ENCODE measurements around the gene MBNL2. TPM values are rescaled to one million over a fixed set of nuclear protein-coding genes. Genes with fewer than 3 reads are reported as not detected.

MBNL2 gene, protein sequence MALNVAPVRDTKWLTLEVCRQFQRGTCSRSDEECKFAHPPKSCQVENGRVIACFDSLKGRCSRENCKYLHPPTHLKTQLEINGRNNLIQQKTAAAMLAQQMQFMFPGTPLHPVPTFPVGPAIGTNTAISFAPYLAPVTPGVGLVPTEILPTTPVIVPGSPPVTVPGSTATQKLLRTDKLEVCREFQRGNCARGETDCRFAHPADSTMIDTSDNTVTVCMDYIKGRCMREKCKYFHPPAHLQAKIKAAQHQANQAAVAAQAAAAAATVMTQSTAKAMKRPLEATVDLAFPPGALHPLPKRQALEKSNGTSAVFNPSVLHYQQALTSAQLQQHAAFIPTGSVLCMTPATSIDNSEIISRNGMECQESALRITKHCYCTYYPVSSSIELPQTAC
- 32.9 and 34.6 TPM in 2 replicates for total RNA-seq (2013; cell fraction: nucleolus; rRNA removed)
- total RNA-seq (2014; rRNA removed) (7.0 TPM in 2 replicates), total RNA-seq (2014; rRNA removed; fragmentation: Illumina TruSeq; extraction: Trizol) (6.3 and 7.7 TPM in 2 replicates), total RNA-seq (2021) (6.6 and 7.6 TPM in 2 replicates), polyA plus RNA-seq (2011; rRNA removed) (6.4 and 7.6 TPM in 2 replicates), polyA plus RNA-seq (2014; fragmentation: Illumina TruSeq; extraction: Trizol) (5.0 and 5.6 TPM in 2 replicates), polyA plus RNA-seq (2014; fragmentation: Nextera tagmentation; extraction: Ambion mirVana) (1 to 10 TPM; 1.6 to 2.1 TPM), polyA plus RNA-seq (2014; rRNA removed) (1.7 and 2.9 TPM in 2 replicates), polyA plus RNA-seq (2016; fragmentation: Nextera tagmentation; extraction: Ambion mirVana) (1 to 10 TPM; 9.6 to 9.7 TPM), polyA minus RNA-seq (2011; rRNA and poly(A)+ RNA removed) (19.7 and 30.4 TPM in 2 replicates), Bru-seq, nascent RNA (percentile 73 among the genes with signal in this experiment), BruChase-seq, experiment 1, labeled RNA remaining after a 6-hour chase (percentile 55 among the genes with signal in this experiment), BruChase-seq, experiment 2, labeled RNA remaining after a 2-hour chase (percentile 60 among the genes with signal in this experiment)
- 2.8 TPM for polyA plus RNA-seq (2011; ENCODE audit: low read depth)
- polyA plus RNA-seq (2011; cell fraction: cytosol; rRNA removed), result 4.7 and 7.0 TPM in 2 replicates
- polyA plus RNA-seq (2011; cell fraction: nucleus; rRNA removed), result 5.3 and 5.7 TPM in 2 replicates
- polyA plus RNA-seq (2012), result 5.3 TPM in 2 replicates
- 6.4 and 10.2 TPM in 2 replicates for polyA minus RNA-seq (2011; cell fraction: cytosol; rRNA and poly(A)+ RNA removed)
- polyA minus RNA-seq (2011; cell fraction: nucleus; rRNA and poly(A)+ RNA removed), result 7.4 and 10.0 TPM in 2 replicates
- long read RNA-seq, experiment 1, full-length matches to known transcripts, result 1 of 3 reads
- long read RNA-seq, experiment 1, partial matches to known transcripts, result 0 of 3 reads
- long read RNA-seq, experiment 1, other reads (novel, unspliced or antisense), result 2 of 3 reads
- long read RNA-seq, experiment 2, full-length matches to known transcripts, result 8 of 21 reads
- long read RNA-seq, experiment 2, partial matches to known transcripts, result 3 of 21 reads
- long read RNA-seq, experiment 2, other reads (novel, unspliced or antisense), result 10 of 21 reads

DNA sequence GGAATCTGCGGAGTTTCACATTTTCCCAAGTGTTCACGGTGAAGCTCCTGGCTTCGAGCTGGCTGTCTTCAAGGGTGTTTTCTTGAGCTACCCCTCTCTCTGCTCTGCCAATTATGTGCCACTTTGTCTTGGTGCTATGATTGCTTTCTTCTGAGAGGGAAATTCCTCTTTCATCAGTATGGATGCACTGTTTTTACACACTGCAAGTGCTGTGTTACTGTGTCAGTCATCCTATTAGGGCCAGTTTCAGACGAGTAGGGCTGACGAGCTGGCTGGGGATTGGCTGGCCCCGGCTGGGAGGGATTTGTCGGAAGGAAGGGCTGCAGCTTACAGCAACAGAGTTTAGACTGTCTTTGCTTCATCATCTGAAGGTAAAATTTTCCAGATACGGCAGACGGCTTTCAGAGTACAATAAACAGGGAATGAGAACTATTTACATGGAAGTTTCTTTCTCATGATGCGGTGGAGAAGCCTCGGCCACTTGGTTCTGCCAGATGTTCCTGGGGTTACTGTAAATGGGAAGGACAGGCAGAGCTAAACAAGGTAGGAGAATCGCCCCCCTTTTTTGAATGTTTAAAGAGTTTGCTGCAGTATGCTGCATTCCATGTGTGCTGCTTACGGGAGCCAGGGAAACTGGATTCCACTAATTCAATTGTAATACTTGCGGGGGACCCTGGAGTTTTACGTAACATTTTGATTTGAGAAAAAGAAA, at the start of gene MBNL2:
Gene MBNL2 (plus strand): TSS at position 345 of the 712 bp plus-strand sequence. CDS start 53,903 bp downstream, outside the sequence.
- POLR2A ChIA-PET, result interaction anchor here (0.6 to 4.7 kb wide), 7 partner anchors 7 to 238 kb away, joined by 3 to 37 read pairs (median 4); partner anchors contain the start of gene RAP2A
- H3K36me3 ChIP-seq (ENCODE audit: control insufficient read depth in 2 of 2, insufficient read depth in 2 of 2, low read length in 1 of 2), result no peaks in the 10 kb centered on the region
- in situ Hi-C loops (cut with MboI), result no loop called here
- TF ChIP-seq NBN (IDR thresholded peaks at IDR 0.05) (0 out of 2 replicates have a peak, but pooled peaks have one; percentile 17), CREB1 (IDR thresholded peaks at IDR 0.05; ENCODE audit: low read depth) (peak; percentile 85), PAX8 (IDR thresholded peaks at IDR 0.05) (no peak), POLR2AphosphoS5 (IDR thresholded peaks at IDR 0.05; ENCODE audit: low read length) (peak; percentile 37; the same call in 1 of the 2 replicates), RFX5 (IDR thresholded peaks at IDR 0.05; ENCODE audit: low read depth, low read length) (peak; percentile 94), CHD2 (IDR thresholded peaks at IDR 0.05; ENCODE audit: borderline replicate concordance, low read depth, low read length) (peak; percentile 22; the same call in 1 of the 2 replicates), CBX5 (IDR thresholded peaks at IDR 0.05; ENCODE audit: low read depth) (no peak), CREM (IDR thresholded peaks at IDR 0.05; ENCODE audit: low read depth) (peak; percentile 65; the same call in 1 of the 2 replicates), NFYB (IDR thresholded peaks at IDR 0.05; ENCODE audit: insufficient read depth, low read depth, low read length) (peak; percentile 76), EP300 (IDR thresholded peaks at IDR 0.05; ENCODE audit: borderline replicate concordance in 1 of 2, control insufficient read depth in 1 of 2, low read depth in 2 of 2, low read length in 2 of 2) (0 out of 4 replicates have a peak, but pooled peaks of 1 of the 2 experiments have one; percentile 15), IKZF2 (IDR thresholded peaks at IDR 0.05) (peak in 1 of 2 experiments; percentile 42; a peak in 1 of 4 replicates), IKZF1 (conservative IDR thresholded peaks at IDR 0.05) (peak; percentile 46; the same call in 1 of the 2 replicates), SP1 (IDR thresholded peaks at IDR 0.05; ENCODE audit: low read depth, low read length) (peak; percentile 80)
- TF ChIP-seq, protein P1, sequence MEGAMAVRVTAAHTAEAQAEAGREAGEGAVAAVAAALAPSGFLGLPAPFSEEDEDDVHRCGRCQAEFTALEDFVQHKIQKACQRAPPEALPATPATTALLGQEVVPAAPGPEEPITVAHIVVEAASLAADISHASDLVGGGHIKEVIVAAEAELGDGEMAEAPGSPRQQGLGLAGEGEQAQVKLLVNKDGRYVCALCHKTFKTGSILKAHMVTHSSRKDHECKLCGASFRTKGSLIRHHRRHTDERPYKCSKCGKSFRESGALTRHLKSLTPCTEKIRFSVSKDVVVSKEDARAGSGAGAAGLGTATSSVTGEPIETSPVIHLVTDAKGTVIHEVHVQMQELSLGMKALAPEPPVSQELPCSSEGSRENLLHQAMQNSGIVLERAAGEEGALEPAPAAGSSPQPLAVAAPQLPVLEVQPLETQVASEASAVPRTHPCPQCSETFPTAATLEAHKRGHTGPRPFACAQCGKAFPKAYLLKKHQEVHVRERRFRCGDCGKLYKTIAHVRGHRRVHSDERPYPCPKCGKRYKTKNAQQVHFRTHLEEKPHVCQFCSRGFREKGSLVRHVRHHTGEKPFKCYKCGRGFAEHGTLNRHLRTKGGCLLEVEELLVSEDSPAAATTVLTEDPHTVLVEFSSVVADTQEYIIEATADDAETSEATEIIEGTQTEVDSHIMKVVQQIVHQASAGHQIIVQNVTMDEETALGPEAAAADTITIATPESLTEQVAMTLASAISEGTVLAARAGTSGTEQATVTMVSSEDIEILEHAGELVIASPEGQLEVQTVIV (IDR thresholded peaks at IDR 0.05; ENCODE audit: borderline replicate concordance, partially characterized antibody), result no peak

More for the DNA sequence above, at the start of gene MBNL2:
- H3K27ac ChIP-seq (ENCODE audit: control insufficient read depth, insufficient read depth), result peak within 1 kb of the TSS; percentile 76
- RAD21 ChIA-PET (ENCODE audit: unreplicated experiment), result interaction anchor here (1.0 to 4.4 kb wide), 13 partner anchors 8 to 237 kb away, joined by 3 to 20 read pairs (median 4); partner anchors contain the start of gene RAP2A
- H3K9me3 ChIP-seq (replicated peaks; ENCODE audit: control insufficient read depth, insufficient read depth, low read length), result no peaks in the 10 kb centered on the region
- peak within 1 kb of the TSS; percentile 96 for H3K4me2 ChIP-seq (ENCODE audit: control insufficient read depth, insufficient read depth)
- CTCF ChIA-PET, result interaction anchor here (0.8 to 6.1 kb wide), 9 partner anchors 9 to 218 kb away, joined by 3 to 62 read pairs (median 5); no protein-coding TSS in a partner anchor
- H3K79me2 ChIP-seq (ENCODE audit: control insufficient read depth, insufficient read depth, low read length), result peaks cover 44% of the 10 kb centered on the region
- H3K27me3 ChIP-seq (replicated peaks in 1 of 2; ENCODE audit: control insufficient read depth in 2 of 2, insufficient read depth in 2 of 2, low read length in 1 of 2), result no peaks in the 10 kb centered on the region
- DNase-seq (ENCODE audit: low read depth, low spot score) (peak; percentile 77), ATAC-seq (peak; percentile 92), FAIRE-seq (peak; percentile 73)
- WGBS (ENCODE audit: insufficient coverage, insufficient replicate concordance, low lambda C conversion rate, missing lambda C conversion rate), result under 1% methylated on average over 15 of the region's 15 CpGs
- intact Hi-C loops (cut with micrococcal nuclease; ENCODE audit: unreplicated experiment), result loop anchor here (2.0 to 5.0 kb wide), 2 partner anchors 135 to 211 kb away; no protein-coding TSS in a partner anchor
- H4K20me1 ChIP-seq (ENCODE audit: control insufficient read depth, insufficient read depth), result no peaks in the 10 kb centered on the region
- H3K9ac ChIP-seq (ENCODE audit: control insufficient read depth, insufficient read depth, low read length), result peak within 1 kb of the TSS; percentile 83
- peaks cover 7% of the 10 kb centered on the region; the same call in 1 of the 2 replicates for H3K4me1 ChIP-seq (ENCODE audit: control insufficient read depth, insufficient read depth, low read length)
- peak within 1 kb of the TSS; percentile 94 for H2AFZ ChIP-seq (ENCODE audit: control insufficient read depth, low read depth, low read length)
- TSS peak; percentile 76 for BruUV-seq (replicated peaks)
- SMC1A ChIA-PET (ENCODE audit: uncharacterized antibody, unreplicated experiment), result interaction anchor here (0.9 to 4.5 kb wide), 28 partner anchors 8 to 352 kb away, joined by 3 to 29 read pairs (median 5); partner anchors contain the start of gene RAP2A
- peak within 1 kb of the TSS; percentile 70 for H3K4me3 ChIP-seq

Data from GM12878 (cell line).